Measurements from ENCODE around the gene RSPRY1. TPM values are rescaled to one million over a fixed set of nuclear protein-coding genes. Genes with fewer than 3 reads are reported as not detected.

Gene RSPRY1
- total and polyA plus RNA-seq, 12 donors, result 7.7 to 43.5 (median 25.5) TPM

DNA sequence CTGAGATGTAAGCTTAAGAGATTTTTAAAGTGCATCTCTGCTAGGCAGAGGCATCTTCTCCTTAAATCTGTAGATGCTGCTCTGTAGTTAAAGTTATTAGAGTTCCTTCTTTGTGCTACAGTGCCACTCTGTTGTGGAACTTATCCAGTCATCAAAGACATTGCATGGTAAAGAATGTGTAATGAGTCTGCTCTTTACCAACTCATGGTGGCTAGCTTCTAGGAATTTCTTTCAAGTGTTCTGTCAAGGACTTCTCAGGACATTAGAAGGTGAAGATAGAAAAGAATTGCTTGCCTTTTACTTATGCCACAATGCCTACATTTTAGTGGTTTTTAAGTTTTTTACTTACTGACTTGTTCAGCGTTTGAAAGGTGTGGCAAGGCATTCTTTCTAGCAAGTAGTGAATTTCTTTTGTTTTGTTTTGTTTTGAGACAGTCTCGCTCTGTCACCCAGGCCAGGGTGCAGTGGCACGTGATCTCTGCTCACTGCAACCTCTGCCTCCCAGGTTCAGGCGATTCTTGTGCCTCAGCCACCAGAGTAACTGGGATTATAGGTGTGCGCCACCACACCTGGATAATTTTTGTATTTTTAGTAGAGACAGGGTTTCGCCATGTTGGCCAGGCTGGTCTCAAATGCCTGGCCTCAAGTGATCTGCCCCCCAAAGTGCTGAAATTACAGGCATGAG is 38.7 kb downstream of the RSPRY1 start:
- no peaks in the 10 kb centered on the region for H3K9me3 ChIP-seq (replicated peaks in 1 of 3)
- peaks cover 0 to 73% of the 10 kb centered on the region in 2 donors for H3K36me3 ChIP-seq (replicated peaks in 1 of 2)
- TF ChIP-seq POLR2A (IDR thresholded peaks at IDR 0.05), result no peak
- TF ChIP-seq, protein P1, sequence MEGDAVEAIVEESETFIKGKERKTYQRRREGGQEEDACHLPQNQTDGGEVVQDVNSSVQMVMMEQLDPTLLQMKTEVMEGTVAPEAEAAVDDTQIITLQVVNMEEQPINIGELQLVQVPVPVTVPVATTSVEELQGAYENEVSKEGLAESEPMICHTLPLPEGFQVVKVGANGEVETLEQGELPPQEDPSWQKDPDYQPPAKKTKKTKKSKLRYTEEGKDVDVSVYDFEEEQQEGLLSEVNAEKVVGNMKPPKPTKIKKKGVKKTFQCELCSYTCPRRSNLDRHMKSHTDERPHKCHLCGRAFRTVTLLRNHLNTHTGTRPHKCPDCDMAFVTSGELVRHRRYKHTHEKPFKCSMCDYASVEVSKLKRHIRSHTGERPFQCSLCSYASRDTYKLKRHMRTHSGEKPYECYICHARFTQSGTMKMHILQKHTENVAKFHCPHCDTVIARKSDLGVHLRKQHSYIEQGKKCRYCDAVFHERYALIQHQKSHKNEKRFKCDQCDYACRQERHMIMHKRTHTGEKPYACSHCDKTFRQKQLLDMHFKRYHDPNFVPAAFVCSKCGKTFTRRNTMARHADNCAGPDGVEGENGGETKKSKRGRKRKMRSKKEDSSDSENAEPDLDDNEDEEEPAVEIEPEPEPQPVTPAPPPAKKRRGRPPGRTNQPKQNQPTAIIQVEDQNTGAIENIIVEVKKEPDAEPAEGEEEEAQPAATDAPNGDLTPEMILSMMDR (IDR thresholded peaks at IDR 0.05), result no peak
- peaks cover 0 to 7% of the 10 kb centered on the region in 2 donors for H3K4me1 ChIP-seq (replicated peaks in 1 of 2)
- no peak for DNase-seq
- H3K27me3 ChIP-seq, result no peaks in the 10 kb centered on the region
- 82 to 98% (median 97%) methylated on average over 5 to 6 of the region's 6 CpGs for WGBS, 4 donors
- H3K27ac ChIP-seq, result no peak overlapping the region
- intact Hi-C loops (cut with DNase I), result no loop called here
- H3K4me3 ChIP-seq, result no peak overlapping the region

DNA sequence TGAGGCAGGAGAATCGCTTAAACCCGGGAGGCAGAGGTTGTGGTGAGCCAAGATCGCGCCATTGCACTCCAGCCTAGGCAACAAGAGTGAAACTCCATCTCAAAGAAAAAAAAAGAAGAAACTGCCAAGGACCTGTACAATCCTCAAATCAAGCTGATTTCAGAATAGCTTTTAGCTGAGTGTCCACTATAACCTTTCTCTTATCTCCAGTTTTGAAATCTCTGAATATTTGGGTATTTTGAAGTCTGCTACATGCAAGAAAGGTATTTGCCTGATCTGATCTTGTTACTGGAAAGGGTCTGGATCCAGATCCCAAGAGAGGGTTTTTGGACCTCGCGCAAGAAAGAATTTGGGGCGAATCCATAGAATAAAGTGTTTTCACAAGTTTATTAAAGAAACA is 39.8 kb downstream of the RSPRY1 start:
- Histone ChIP-seq H3K36me3 (replicated peaks in 1 of 2) (peaks cover 0 to 75% of the 10 kb centered on the region in 2 donors), H3K4me1 (replicated peaks in 1 of 2) (peaks cover 0 to 7% of the 10 kb centered on the region in 2 donors), H3K4me3 (no peak overlapping the region), H3K9me3 (replicated peaks in 1 of 3) (no peaks in the 10 kb centered on the region), H3K27ac (no peak overlapping the region), H3K27me3 (no peaks in the 10 kb centered on the region)
- intact Hi-C loops (cut with DNase I), result no loop called here
- TF ChIP-seq, protein P1 (IDR thresholded peaks at IDR 0.05), result no peak
- no peak for TF ChIP-seq POLR2A (IDR thresholded peaks at IDR 0.05)
- 93 to 98% (median 97%) methylated on average over 7 of the region's 7 CpGs for WGBS, 4 donors
- no peak for DNase-seq

DNA sequence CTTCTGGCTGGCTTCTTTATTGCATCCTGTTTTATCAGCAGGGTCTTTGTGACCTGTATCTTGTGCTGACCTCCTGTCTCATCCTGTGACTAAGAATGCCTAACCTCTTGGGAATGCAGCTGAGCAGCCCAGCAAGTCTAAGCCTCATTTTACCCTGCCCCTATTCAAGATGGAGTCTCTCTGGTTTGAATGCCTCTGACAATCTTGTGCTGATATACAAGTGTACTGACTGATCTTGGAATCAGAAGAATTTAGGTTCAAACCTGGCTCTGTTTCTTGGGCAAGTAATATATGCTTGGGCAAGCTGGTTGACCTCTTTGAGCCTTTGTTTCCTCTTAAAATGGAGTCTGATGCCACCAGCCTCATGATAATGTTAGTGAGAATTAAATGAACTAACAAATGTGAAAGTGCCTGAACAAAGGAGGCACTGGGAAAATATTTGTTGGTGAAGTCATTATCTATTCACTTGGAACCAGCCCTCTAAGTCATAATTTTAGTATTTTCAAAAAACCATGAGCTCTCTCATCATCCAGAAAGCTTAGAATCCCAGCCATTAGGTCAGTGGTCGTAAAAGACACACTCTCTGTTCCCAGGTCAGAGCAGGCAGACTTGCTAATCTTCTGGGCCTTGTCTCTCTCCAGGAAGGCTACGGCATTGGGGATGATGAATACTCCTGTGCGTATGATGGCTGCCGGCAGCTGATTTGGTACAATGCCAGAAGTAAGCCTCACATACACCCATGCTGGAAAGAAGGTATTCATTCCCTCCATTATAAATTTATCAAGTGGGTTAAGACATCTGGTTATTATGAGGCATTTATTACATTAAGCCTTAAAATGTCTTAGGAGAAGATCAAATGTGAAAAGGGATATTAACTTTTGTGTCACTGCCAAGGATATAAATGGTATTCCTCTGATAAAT is 40.8 kb downstream of the RSPRY1 start:
- peak overlapping the region in 3 of 5 donors; percentile 24 to 66 (median 47) for H3K27ac ChIP-seq
- intact Hi-C loops (cut with DNase I), result no loop called here
- no peaks in the 10 kb centered on the region for H3K9me3 ChIP-seq (replicated peaks in 1 of 3)
- TF ChIP-seq, protein P1 (IDR thresholded peaks at IDR 0.05), result no peak
- TF ChIP-seq POLR2A (IDR thresholded peaks at IDR 0.05), result no peak
- H3K4me1 ChIP-seq (replicated peaks in 1 of 2), result peaks cover 0 to 12% of the 10 kb centered on the region in 2 donors
- DNase-seq, result peak; percentile 31 to 75 (median 57)
- no peaks in the 10 kb centered on the region for H3K27me3 ChIP-seq
- 41 to 44% (median 43%) methylated on average over 4 of the region's 4 CpGs for WGBS, 4 donors
- peaks cover 0 to 75% of the 10 kb centered on the region in 2 donors for H3K36me3 ChIP-seq (replicated peaks in 1 of 2)
- no peak overlapping the region for H3K4me3 ChIP-seq

DNA sequence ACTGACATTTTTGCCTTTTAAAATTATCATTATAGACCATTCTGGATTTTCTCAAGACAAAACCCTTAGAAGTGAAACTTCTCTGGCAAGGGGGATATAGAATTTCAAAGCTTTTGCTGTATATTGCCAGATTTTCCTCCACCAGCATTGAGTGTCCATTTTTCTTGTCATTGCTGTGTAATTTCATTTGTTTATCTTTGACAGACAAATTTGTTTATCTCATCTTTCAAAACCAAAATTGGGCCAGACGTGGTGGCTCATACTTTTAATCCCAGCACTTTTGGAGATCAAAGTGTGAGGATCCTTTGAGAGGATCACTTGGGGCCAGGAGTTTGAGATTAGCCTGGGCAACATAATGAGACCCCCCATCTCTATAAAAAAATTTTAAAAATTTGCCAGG is 43.0 kb downstream of the RSPRY1 start:
- no peak overlapping the region for H3K27ac ChIP-seq
- no peaks in the 10 kb centered on the region for H3K9me3 ChIP-seq (replicated peaks in 1 of 3)
- no peaks in the 10 kb centered on the region for H3K27me3 ChIP-seq
- H3K4me1 ChIP-seq (replicated peaks in 1 of 2), result peaks cover 0 to 12% of the 10 kb centered on the region in 2 donors
- intact Hi-C loops (cut with DNase I), result no loop called here
- DNase-seq, result no peak
- H3K4me3 ChIP-seq, result no peak overlapping the region
- WGBS, 4 donors, result 65 to 85% (median 78%) methylated on average over 1 of the region's 1 CpG
- TF ChIP-seq, protein P1 (IDR thresholded peaks at IDR 0.05), result no peak
- no peak for TF ChIP-seq POLR2A (IDR thresholded peaks at IDR 0.05)
- H3K36me3 ChIP-seq (replicated peaks in 1 of 2), result peaks cover 0 to 75% of the 10 kb centered on the region in 2 donors

Measured in adrenal gland (tissue), 12 donors.